ENCODE measurements around the gene ZYX. TPM values are rescaled to one million over a fixed set of nuclear protein-coding genes. Genes with fewer than 3 reads are reported as not detected.

ZYX gene
- polyA plus RNA-seq, 1 donor from 2014 or later: 10.0 TPM

- Histone ChIP-seq H3K9me3 (ENCODE audit: low read length) (no peaks in the 10 kb centered on the region), H3K27ac (ENCODE audit: low read length) (no peak overlapping the region), H3F3A (ENCODE audit: insufficient read depth, low read length, poor library complexity, severe bottlenecking) (no peaks in the 10 kb centered on the region), H2AFZ (ENCODE audit: low read depth, low read length) (no peak overlapping the region), H3K27me3 (ENCODE audit: insufficient read depth, low read depth, low read length) (no peaks in the 10 kb centered on the region), H3K4me3 (ENCODE audit: low read length) (no peak overlapping the region), H4K20me1 (ENCODE audit: insufficient read depth) (no peaks in the 10 kb centered on the region), H3K79me2 (replicated peaks; ENCODE audit: insufficient read depth, low read length) (peaks cover under 1% of the 10 kb centered on the region), H3K9me2 (ENCODE audit: insufficient read depth, low read length) (no peaks in the 10 kb centered on the region), H3K9ac (ENCODE audit: low read length) (no peak overlapping the region), H3K36me3 (ENCODE audit: insufficient read depth, low read length) (no peaks in the 10 kb centered on the region), H3K4me2 (ENCODE audit: low read length) (no peak overlapping the region)
- TF ChIP-seq SMC3 (conservative IDR thresholded peaks at IDR 0.05; ENCODE audit: poor library complexity): no peak
- TF ChIP-seq, protein P1, sequence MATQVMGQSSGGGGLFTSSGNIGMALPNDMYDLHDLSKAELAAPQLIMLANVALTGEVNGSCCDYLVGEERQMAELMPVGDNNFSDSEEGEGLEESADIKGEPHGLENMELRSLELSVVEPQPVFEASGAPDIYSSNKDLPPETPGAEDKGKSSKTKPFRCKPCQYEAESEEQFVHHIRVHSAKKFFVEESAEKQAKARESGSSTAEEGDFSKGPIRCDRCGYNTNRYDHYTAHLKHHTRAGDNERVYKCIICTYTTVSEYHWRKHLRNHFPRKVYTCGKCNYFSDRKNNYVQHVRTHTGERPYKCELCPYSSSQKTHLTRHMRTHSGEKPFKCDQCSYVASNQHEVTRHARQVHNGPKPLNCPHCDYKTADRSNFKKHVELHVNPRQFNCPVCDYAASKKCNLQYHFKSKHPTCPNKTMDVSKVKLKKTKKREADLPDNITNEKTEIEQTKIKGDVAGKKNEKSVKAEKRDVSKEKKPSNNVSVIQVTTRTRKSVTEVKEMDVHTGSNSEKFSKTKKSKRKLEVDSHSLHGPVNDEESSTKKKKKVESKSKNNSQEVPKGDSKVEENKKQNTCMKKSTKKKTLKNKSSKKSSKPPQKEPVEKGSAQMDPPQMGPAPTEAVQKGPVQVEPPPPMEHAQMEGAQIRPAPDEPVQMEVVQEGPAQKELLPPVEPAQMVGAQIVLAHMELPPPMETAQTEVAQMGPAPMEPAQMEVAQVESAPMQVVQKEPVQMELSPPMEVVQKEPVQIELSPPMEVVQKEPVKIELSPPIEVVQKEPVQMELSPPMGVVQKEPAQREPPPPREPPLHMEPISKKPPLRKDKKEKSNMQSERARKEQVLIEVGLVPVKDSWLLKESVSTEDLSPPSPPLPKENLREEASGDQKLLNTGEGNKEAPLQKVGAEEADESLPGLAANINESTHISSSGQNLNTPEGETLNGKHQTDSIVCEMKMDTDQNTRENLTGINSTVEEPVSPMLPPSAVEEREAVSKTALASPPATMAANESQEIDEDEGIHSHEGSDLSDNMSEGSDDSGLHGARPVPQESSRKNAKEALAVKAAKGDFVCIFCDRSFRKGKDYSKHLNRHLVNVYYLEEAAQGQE (IDR thresholded peaks at IDR 0.05; ENCODE audit: borderline replicate concordance): no peak
- no peak for TF ChIP-seq EZH2 (IDR thresholded peaks at IDR 0.05; ENCODE audit: borderline replicate concordance, insufficient read depth, low read length, poor library complexity, severe bottlenecking)
- TF ChIP-seq, protein P2, sequence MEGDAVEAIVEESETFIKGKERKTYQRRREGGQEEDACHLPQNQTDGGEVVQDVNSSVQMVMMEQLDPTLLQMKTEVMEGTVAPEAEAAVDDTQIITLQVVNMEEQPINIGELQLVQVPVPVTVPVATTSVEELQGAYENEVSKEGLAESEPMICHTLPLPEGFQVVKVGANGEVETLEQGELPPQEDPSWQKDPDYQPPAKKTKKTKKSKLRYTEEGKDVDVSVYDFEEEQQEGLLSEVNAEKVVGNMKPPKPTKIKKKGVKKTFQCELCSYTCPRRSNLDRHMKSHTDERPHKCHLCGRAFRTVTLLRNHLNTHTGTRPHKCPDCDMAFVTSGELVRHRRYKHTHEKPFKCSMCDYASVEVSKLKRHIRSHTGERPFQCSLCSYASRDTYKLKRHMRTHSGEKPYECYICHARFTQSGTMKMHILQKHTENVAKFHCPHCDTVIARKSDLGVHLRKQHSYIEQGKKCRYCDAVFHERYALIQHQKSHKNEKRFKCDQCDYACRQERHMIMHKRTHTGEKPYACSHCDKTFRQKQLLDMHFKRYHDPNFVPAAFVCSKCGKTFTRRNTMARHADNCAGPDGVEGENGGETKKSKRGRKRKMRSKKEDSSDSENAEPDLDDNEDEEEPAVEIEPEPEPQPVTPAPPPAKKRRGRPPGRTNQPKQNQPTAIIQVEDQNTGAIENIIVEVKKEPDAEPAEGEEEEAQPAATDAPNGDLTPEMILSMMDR (IDR thresholded peaks at IDR 0.05; ENCODE audit: poor library complexity, severe bottlenecking): no peak
- no peak for TF ChIP-seq TAF1 (IDR thresholded peaks at IDR 0.05; ENCODE audit: low read depth)
- TF ChIP-seq MXI1 (conservative IDR thresholded peaks at IDR 0.05; ENCODE audit: poor library complexity, severe bottlenecking): no peak
- TF ChIP-seq POLR2AphosphoS5 (IDR thresholded peaks at IDR 0.05): no peak
- no peak for TF ChIP-seq EP300 (conservative IDR thresholded peaks at IDR 0.05; ENCODE audit: poor library complexity, severe bottlenecking)
- no peak for TF ChIP-seq RAD21 (conservative IDR thresholded peaks at IDR 0.05)
Observed at GRCh38 chr7:143387156-143387975, 6.2 kb downstream of the ZYX start.

DNA sequence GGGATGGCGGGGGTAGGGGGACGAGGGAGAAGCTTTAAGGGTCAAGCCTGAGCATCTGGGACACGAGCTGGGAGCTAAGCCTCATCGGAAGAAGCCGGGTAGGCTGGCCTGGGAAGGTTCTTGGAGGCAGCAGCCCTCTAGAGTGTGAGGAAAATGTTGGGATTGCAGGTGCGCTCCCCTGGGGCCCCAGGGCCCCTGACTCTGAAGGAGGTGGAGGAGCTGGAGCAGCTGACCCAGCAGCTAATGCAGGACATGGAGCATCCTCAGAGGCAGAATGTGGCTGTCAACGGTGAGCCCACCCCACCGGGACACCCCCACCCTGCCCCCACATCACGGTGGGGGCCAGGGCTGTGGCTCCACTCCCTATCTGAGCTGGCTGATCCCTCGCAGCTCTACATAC, 6.9 kb downstream of the ZYX start:
- Histone ChIP-seq H3K27me3 (ENCODE audit: insufficient read depth, low read depth, low read length) (no peaks in the 10 kb centered on the region), H2AFZ (ENCODE audit: low read depth, low read length) (no peak overlapping the region), H3K9me3 (ENCODE audit: low read length) (no peaks in the 10 kb centered on the region), H3K79me2 (replicated peaks; ENCODE audit: insufficient read depth, low read length) (no peaks in the 10 kb centered on the region), H3K36me3 (ENCODE audit: insufficient read depth, low read length) (no peaks in the 10 kb centered on the region), H3F3A (ENCODE audit: insufficient read depth, low read length, poor library complexity, severe bottlenecking) (no peaks in the 10 kb centered on the region), H4K20me1 (ENCODE audit: insufficient read depth) (no peaks in the 10 kb centered on the region), H3K9ac (ENCODE audit: low read length) (no peak overlapping the region), H3K4me2 (ENCODE audit: low read length) (no peak overlapping the region), H3K9me2 (ENCODE audit: insufficient read depth, low read length) (no peaks in the 10 kb centered on the region), H3K27ac (ENCODE audit: low read length) (no peak overlapping the region), H3K4me3 (ENCODE audit: low read length) (no peak overlapping the region)
- TF ChIP-seq EZH2 (IDR thresholded peaks at IDR 0.05; ENCODE audit: borderline replicate concordance, insufficient read depth, low read length, poor library complexity, severe bottlenecking) (no peak), RAD21 (conservative IDR thresholded peaks at IDR 0.05) (no peak), EP300 (conservative IDR thresholded peaks at IDR 0.05; ENCODE audit: poor library complexity, severe bottlenecking) (no peak), SMC3 (conservative IDR thresholded peaks at IDR 0.05; ENCODE audit: poor library complexity) (no peak), MXI1 (conservative IDR thresholded peaks at IDR 0.05; ENCODE audit: poor library complexity, severe bottlenecking) (no peak), TAF1 (IDR thresholded peaks at IDR 0.05; ENCODE audit: low read depth) (no peak), POLR2AphosphoS5 (IDR thresholded peaks at IDR 0.05) (no peak)
- TF ChIP-seq, protein P1 (IDR thresholded peaks at IDR 0.05; ENCODE audit: borderline replicate concordance): no peak
- TF ChIP-seq, protein P2 (IDR thresholded peaks at IDR 0.05; ENCODE audit: poor library complexity, severe bottlenecking): no peak
